ENCODE data around the gene TRPM2.
"Not testable (repeated sequence)": the region's sequence is repeated elsewhere in the genome, so short reads cannot be mapped to it uniquely, and the experiment has no call there.

Gene TRPM2

GRCh38 chr21:44335266-44336059 lies 18.0 kb upstream of the TRPM2 start:
- TF ChIP-seq CTCF (IDR thresholded peaks at IDR 0.05; ENCODE audit: low read depth, low read length): no peak

GRCh38 chr21:44337449-44337848 lies 16.0 kb upstream of the TRPM2 start:
- TF ChIP-seq CTCF (IDR thresholded peaks at IDR 0.05; ENCODE audit: low read depth, low read length): no peak
- H3K4me3 ChIP-seq (ENCODE audit: low read depth, low read length): no peak overlapping the region

More at GRCh38 chr21:44335266-44336059, 18.0 kb upstream of the TRPM2 start:
- no peak overlapping the region for H3K4me3 ChIP-seq (ENCODE audit: low read depth, low read length)

- TF ChIP-seq CTCF (IDR thresholded peaks at IDR 0.05; ENCODE audit: low read depth, low read length): 0 out of 2 replicates have a peak, but pooled peaks have one; percentile 9
Observed at GRCh38 chr21:44337941-44338895, 15.2 kb upstream of the TRPM2 start.

GRCh38 chr21:44338971-44339910 lies 14.2 kb upstream of the TRPM2 start, which contains the start of gene CFAP410:
CFAP410 (minus strand) TSS chr21:44339390; CDS start chr21:44339194, 196 bp downstream.
- no peak for TF ChIP-seq CTCF (IDR thresholded peaks at IDR 0.05; ENCODE audit: low read depth, low read length)
- peak within 1 kb of the TSS; percentile 90 for H3K4me3 ChIP-seq (ENCODE audit: low read depth, low read length)

More at GRCh38 chr21:44337941-44338895, 15.2 kb upstream of the TRPM2 start:
- peak overlapping the region; percentile 58 for H3K4me3 ChIP-seq (ENCODE audit: low read depth, low read length)

- not testable (repeated sequence) for H3K4me3 ChIP-seq (ENCODE audit: low read depth, low read length)
Observed at GRCh38 chr21:44341726-44342458, 11.5 kb upstream of the TRPM2 start.

- H3K4me3 ChIP-seq (ENCODE audit: low read depth, low read length): not testable (repeated sequence)
Observed at GRCh38 chr21:44342981-44343380, 10.4 kb upstream of the TRPM2 start.

GRCh38 chr21:44344541-44345183 lies 8.8 kb upstream of the TRPM2 start:
- TF ChIP-seq CTCF (IDR thresholded peaks at IDR 0.05; ENCODE audit: low read depth, low read length): no peak
- H3K4me3 ChIP-seq (ENCODE audit: low read depth, low read length): no peak overlapping the region

All from WI38 (cell line).